Measurements from ENCODE around the gene P2RX7. TPM values are rescaled to one million over a fixed set of nuclear protein-coding genes. Genes with fewer than 3 reads are reported as not detected.

P2RX7 gene
- total and polyA plus RNA-seq, 9 of the 15 experiments (the other 6 are each of a cell fraction or from before 2014, with no cell fraction given) = 0.04 to 0.65 (median 0.30) TPM

DNA sequence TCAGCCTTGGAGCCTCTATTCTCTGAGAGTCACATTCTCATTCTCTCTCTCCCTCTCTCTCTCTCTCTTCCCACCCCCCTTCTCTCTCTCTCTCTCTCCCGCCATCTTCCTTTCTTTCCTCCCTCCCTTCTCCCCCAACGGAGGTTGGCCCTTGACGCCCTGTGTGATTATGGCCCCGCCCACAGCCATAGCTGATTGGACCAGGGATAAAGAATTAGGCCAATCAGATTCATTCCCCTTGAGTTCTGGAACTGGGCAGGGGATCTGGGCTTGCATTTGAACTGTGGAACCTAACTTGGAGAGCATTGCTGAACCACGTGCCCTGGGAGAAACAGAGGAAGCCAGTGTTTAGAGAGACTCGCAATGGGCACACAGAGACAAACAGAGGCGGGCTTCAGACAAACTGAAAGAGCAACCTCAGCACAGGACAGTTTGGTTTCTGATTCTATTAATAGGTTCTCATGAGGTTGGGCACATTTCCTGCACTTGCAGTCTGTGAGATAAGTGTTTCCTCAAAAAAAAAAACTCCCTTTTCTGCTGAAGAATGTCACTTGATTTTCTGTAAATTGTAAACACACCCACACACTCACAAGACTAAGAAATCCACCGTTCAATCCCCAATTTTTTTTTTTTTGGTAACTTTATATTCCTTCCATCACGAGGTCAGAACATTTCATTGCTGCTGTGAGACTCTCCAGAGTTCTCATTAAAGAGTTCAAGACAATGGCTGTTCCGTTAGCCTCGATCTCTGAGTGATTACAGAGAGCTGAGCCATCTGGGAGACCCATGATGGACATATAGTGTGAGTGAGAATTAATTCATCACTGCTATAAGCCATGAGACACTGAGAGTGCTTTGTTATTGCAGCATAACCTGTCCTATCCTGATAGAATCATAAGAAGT, 3.5 kb upstream of the P2RX7 start (continued):
- TF ChIP-seq SP2 (IDR thresholded peaks at IDR 0.05; ENCODE audit: extremely low read depth, low read depth, low read length, poor library complexity, severe bottlenecking) (no peak), E2F3 (CRISPR knock-in tag; IDR thresholded peaks at IDR 0.05) (peak; percentile 53; the same call in 1 of the 2 replicates), MYBL2 (IDR thresholded peaks at IDR 0.05; ENCODE audit: low read depth) (peak; percentile 59; the same call in 1 of the 2 replicates), MYBL2 (CRISPR knock-in tag; IDR thresholded peaks at IDR 0.05; ENCODE audit: borderline replicate concordance) (no peak), GATAD2B (IDR thresholded peaks at IDR 0.05; ENCODE audit: borderline replicate concordance) (no peak), ARID1B (IDR thresholded peaks at IDR 0.05) (peak; percentile 16; the same call in 1 of the 2 replicates), ZNF77 (CRISPR knock-in tag; IDR thresholded peaks at IDR 0.05) (no peak), KDM4B (IDR thresholded peaks at IDR 0.05; ENCODE audit: borderline replicate concordance in 2 of 2, low read depth in 1 of 2) (no peak), TCF3 (CRISPR knock-in tag; IDR thresholded peaks at IDR 0.05) (0 out of 2 replicates have a peak, but pooled peaks have one; percentile 30), ASH1L (IDR thresholded peaks at IDR 0.05; ENCODE audit: borderline replicate concordance, low read depth, partially characterized antibody) (peak; percentile 64), OTX1 (CRISPR knock-in tag; IDR thresholded peaks at IDR 0.05) (peak; percentile 84; the same call in 1 of the 2 replicates), MAZ (CRISPR knock-in tag; conservative IDR thresholded peaks at IDR 0.05 in 1 of 2, IDR thresholded peaks at IDR 0.05 in 1 of 2) (peak in 1 of 2 experiments; percentile 72; a peak in 1 of 4 replicates), NFYB (IDR thresholded peaks at IDR 0.05; ENCODE audit: extremely low read depth, insufficient read length) (peak; percentile 75), MEF2D (tag; conservative IDR thresholded peaks at IDR 0.05; ENCODE audit: low read depth) (peak; percentile 97), CHD2 (IDR thresholded peaks at IDR 0.05; ENCODE audit: low read depth, low read length) (peak; percentile 28; the same call in 1 of the 2 replicates), CBFA2T3 (IDR thresholded peaks at IDR 0.05) (0 out of 2 replicates have a peak, but pooled peaks have one; percentile 6), XRCC5 (IDR thresholded peaks at IDR 0.05; ENCODE audit: low read depth, low read length) (0 out of 2 replicates have a peak, but pooled peaks have one; percentile 42), RNF2 (IDR thresholded peaks at IDR 0.05) (peak; percentile 71; the same call in 1 of the 2 replicates), MBD2 (IDR thresholded peaks at IDR 0.05; ENCODE audit: borderline replicate concordance, low read depth) (peak; percentile 63; the same call in 1 of the 2 replicates), ATF1 (CRISPR knock-in tag; IDR thresholded peaks at IDR 0.05) (no peak), ATF1 (tag; IDR thresholded peaks at IDR 0.05) (peak; percentile 15; the same call in 1 of the 2 replicates), ZNF644 (tag; IDR thresholded peaks at IDR 0.05; ENCODE audit: low read depth) (0 out of 2 replicates have a peak, but pooled peaks have one; percentile 63), NRF1 (conservative IDR thresholded peaks at IDR 0.05 in 1 of 2, IDR thresholded peaks at IDR 0.05 in 1 of 2) (peak; percentile 27 to 41; a peak in 3 of 4 replicates)
- TF ChIP-seq, protein P1, sequence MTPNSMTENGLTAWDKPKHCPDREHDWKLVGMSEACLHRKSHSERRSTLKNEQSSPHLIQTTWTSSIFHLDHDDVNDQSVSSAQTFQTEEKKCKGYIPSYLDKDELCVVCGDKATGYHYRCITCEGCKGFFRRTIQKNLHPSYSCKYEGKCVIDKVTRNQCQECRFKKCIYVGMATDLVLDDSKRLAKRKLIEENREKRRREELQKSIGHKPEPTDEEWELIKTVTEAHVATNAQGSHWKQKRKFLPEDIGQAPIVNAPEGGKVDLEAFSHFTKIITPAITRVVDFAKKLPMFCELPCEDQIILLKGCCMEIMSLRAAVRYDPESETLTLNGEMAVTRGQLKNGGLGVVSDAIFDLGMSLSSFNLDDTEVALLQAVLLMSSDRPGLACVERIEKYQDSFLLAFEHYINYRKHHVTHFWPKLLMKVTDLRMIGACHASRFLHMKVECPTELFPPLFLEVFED (CRISPR knock-in tag; conservative IDR thresholded peaks at IDR 0.05) = peak; percentile 81
- TF ChIP-seq, protein P2, sequence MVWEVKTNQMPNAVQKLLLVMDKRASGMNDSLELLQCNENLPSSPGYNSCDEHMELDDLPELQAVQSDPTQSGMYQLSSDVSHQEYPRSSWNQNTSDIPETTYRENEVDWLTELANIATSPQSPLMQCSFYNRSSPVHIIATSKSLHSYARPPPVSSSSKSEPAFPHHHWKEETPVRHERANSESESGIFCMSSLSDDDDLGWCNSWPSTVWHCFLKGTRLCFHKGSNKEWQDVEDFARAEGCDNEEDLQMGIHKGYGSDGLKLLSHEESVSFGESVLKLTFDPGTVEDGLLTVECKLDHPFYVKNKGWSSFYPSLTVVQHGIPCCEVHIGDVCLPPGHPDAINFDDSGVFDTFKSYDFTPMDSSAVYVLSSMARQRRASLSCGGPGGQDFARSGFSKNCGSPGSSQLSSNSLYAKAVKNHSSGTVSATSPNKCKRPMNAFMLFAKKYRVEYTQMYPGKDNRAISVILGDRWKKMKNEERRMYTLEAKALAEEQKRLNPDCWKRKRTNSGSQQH (CRISPR knock-in tag; IDR thresholded peaks at IDR 0.05) = peak; percentile 91
- TF ChIP-seq, protein P3, sequence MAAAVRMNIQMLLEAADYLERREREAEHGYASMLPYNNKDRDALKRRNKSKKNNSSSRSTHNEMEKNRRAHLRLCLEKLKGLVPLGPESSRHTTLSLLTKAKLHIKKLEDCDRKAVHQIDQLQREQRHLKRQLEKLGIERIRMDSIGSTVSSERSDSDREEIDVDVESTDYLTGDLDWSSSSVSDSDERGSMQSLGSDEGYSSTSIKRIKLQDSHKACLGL (CRISPR knock-in tag; IDR thresholded peaks at IDR 0.05; ENCODE audit: borderline replicate concordance, poor library complexity, severe bottlenecking) = peak; percentile 6
